Measurements from ENCODE around the gene ADH1C.
"Not testable (repeated sequence)": the region's sequence is repeated elsewhere in the genome, so short reads cannot be mapped to it uniquely, and the experiment has no call there.

ADH1C gene

DNA sequence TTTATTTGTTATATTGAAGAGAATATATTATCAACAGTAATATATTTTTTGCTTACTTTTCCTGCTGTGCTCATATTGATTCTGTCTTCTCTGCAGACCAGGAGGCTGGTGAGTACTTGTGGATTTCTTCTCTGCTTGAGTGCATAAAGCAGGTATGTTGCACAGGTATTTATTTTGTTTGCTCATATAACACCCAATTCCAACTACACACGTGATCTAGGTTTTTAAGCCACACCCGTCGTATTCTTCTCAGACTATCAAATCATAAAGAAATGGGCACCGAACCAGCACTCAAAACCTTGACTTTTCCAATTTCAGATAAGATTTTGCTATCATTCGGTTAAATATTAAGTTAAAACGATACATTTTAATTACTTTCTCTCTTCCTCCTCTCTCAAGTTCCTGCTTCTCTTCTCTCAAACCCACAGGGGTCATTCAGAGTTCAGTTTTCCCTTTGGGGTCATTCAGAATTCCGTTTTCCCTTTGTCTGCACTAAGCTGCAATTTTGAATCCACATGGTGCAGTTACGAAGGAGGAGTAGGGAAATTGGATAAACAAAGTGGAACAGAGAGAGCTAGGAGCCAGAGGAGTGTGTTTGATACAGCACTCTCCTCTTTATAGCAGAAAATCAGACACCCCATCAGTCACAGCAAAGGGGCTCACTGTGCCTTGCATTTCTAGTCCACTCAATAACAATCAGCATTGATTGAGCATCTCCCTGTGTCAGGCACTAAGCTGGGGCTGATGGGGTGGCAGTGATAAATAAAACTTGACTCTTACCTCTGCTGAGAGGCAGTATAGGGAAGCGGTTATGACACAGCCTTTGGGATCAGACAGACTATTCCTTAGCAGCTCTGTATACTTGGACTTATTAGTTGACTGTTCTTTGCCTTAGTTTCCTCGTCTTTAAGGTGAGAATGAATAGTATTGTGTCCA, at the start of gene ADH1C:
TSS of gene ADH1C (minus strand) at position 145 of the 936 bp plus-strand sequence. CDS start at position 74, 71 bp downstream.
- no peak for DNase-seq (ENCODE audit: low read depth in 2 of 2)

DNA sequence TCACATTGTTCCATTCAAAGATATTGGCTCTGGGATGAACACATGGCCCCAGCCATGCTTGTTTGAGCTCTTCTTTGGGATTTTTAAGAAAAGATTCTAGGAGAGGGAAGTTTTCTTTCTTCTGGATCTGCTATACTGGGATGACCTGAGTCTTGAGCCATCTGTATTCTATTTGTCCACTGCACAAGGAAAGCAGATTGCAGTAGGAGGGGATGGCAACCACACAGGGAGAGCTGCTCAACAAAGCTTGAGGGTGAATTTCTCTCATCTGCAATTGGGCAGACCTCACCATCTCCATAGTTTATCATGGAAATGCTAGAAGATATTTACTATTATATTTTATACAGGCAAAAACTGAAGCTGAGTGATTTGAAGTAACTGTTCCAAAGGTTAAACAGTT, 48.3 kb upstream of the ADH1C start:
- DNase-seq (ENCODE audit: low read depth in 2 of 2), result no peak

DNA sequence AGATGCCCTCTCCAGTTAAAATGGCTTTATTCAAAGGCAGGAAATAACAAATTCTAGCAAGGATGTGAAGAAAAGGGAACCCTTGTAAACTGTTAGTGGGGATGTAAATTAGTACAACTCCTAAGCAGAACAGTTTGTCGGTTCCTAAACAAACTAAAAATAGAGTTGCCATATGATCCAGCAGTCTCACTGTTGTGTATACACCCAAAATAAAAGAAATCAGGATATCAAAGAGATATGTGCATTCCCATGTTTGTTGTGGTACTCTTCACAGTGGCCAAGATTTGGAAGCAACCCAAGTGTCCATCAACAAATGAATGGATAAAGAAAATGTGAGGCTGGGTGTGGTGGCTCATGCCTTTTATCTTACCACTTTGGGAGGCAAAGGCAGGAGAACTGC, 46.5 kb upstream of the ADH1C start:
- DNase-seq (ENCODE audit: low read depth in 2 of 2), result no peak

DNA sequence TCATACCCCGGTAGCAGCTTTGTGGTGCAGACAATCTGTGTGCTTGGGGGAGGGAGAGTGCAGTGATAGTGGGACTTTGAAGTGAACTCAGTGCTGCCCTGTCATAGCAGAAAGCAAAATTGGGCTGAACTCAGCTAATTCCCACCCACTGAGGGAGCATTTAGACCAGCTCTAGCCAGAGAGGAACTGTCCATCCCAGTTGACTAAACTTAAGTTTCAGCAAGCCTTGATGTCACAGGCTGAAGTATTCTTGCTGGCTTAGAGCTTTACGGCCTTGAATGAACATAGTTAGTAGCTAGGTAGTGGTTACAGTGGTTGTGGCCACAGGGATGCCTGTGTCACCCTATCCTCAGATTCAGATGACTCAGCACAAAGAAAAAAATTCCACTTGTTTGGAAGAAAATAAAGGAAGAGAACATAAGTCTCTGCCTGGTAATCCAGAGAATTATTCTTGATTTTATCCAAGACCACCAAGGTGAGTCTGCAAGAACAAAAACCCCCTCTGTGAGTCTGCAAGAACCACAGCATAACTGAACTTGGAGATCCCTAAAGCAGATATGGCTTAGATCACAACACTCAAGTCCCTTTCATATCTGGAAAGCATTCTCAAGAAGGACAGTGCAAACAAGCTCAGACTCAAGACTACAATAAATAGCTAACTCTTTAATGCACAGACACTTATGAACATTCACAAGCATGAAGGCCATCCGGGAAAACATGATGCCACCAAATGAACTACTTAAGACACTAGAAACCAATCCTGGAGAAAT, 43.2 kb upstream of the ADH1C start:
- no peak for DNase-seq (ENCODE audit: low read depth in 2 of 2)

DNA sequence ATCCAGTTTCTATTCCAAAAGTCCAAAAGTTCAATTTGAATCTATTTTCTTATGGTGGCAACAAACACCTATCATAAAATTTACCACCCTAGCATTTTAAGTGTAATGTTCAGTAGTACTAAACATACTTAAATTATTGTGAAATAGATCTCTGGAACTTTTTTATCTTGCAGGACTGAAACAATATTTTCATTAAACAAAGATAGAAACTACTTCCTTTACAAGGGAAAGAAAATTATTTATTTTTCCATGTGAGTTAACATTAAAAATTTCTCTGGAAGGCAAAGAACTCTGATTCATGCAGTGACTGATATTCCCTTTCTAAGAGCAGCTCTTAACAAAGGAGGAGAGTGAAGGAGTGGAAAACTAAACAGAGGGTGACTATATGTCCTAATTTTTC, 42.4 kb upstream of the ADH1C start:
- DNase-seq (ENCODE audit: low read depth in 2 of 2), result no peak

DNA sequence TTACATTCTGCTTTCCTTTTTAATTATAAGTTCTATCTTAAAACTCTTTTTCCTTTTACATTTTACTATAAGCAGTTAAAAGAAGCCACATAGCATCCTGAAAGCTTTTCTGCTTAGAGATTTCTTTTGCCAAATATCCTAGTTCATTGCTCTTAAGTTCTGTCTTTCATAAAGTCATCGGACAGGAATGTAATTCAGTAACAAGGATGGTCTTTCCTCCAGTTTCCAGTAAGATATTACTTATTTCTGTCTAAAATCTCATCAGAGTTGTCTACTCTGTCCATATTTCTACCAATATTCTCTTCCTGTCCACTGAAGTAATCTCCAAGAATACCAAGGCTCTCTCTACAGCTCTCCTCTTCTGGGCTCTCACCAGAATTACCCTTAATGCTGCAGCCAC, 37.5 kb upstream of the ADH1C start:
- no peak for DNase-seq (ENCODE audit: low read depth in 2 of 2)

DNA sequence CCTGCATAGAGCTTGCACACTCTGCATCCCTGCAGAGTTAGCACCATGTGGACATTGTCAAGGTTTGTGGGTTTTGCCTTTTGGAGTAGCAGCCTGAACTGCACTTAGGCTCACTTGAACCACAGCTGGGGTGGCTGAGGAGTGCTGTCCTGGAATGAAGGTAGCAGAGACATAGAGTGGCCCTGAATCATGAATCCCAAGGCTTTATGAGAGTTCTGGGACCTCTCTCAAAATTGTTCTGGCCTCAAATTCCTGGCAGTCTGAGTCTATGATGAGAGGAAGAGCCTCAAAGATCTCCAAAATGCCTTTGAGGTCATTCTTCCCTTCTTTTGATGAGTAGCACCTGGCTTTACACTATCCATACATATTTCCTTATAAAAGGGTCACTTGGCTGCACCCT, 37.1 kb upstream of the ADH1C start:
- DNase-seq (ENCODE audit: low read depth in 2 of 2), result no peak

DNA sequence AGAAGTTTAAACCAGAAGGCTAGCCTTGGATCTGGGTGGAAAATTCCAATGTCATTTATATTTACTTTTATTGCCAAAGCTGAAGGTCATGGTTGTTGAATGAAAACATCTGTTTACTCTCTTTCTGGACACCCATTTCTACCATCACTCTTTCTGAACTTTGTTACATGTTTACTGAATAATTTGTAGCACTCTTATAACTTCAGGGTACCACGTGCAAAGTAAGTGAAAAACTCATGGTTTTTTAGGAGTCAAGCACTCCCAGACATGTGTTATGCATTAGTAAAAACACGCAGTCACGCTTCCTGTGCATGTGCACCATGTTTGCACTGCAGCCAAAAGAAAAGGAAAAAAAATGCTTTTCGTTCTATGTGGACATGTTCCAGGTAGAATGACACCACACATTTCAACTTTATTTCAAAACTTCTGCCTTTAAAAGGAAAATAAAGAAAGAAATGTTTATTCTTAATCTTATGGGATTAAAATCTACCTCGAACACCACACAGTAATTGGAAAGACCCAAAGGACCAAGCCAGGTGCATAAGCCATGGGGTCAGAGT, 31.4 kb upstream of the ADH1C start:
- DNase-seq (ENCODE audit: low read depth in 2 of 2), result no peak

DNA sequence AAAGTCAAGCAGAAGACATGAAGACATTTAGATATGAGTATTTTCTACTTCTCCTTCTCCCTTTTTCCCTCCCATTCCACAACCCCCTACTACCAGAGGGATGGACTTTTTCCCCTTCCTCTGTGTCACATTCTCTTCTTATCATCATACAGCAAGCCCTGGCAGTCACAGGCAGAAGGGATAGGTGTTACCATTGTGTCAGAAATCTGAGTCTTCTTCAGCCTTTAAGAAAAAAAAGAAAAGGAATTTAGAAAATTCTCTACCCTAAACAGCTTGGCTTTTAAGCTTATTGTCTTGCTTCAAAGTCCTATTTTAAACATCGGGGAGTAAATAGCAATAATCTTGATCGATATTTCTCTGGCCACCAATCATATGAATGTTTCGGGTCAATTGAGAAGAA, 30.9 kb upstream of the ADH1C start:
- DNase-seq (ENCODE audit: low read depth in 2 of 2), result no peak

DNA sequence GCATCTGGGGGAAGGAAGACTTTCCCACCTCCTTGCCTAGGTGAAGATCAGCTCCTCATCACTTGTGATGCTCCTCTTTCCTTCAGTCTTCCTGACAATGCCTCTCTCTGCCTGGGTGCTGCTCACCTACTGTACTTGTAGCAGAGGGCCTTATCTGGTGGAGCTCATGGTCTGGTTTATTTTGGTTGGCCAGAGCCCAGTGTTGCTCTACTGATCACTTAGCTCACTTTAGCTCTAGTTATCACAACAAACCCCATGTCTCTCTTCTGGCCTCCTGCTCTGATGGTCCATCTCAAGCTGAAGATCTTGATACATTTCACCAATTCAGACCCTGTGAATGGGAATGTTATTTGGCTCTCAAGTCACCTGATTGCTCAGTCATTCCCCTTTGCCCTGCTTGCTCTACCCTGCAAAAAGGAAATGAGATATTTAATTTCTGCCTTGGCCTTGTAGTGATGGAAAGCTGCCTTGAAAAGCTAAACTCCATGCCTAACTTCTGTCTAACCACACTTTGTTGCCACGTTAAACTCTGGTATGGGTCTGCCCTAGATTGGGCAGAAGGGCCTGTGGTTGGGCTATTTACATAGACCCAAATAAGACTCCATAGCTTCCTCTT, 30.3 kb upstream of the ADH1C start:
- DNase-seq (ENCODE audit: low read depth in 2 of 2), result no peak

DNA sequence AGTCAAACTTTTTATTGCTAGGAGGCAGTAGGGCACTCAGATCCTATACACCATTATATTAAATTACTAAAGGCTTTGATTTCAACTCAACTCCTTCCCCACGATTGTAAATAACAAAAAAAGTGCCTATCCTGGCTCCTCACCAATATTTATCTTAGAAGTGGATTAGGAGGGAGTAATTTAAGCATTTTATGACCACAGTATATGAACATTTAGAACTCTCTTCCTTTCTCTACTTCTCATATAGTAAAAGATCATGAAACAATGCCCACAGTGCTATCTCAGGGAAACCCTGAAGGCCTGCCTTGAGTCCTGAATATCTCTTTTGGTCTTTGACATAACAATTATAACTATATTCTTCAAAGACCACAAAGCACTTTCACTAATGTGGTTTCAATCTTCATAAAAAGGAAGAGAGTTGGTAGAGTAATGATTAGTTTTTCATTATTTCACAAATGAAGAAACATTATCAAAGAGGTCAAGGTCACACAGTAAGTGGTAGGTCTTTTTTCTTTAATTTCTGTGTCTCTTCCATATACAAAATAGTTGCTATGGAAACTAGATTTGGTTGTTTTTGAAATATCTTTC, 29.1 kb upstream of the ADH1C start:
- DNase-seq (ENCODE audit: low read depth in 2 of 2), result no peak

DNA sequence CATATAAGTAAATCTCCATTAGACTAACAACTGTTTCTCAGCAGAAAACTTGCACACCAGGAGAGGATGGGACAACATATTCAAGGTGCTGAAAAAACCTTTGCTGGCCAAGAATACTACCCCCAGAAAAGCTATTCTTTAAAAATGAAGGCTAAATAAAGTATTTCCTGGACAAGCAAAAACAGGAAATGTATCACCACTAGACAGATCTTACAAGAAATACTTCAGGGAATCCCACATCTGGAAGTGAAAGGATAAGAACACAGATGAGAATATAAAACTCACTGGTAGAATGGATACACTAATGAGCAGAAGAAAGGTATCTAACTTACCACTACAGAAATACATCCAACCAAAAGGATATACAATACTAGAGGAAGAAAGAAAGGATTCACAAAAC, 27.0 kb upstream of the ADH1C start:
- no peak for DNase-seq (ENCODE audit: low read depth in 2 of 2)

DNA sequence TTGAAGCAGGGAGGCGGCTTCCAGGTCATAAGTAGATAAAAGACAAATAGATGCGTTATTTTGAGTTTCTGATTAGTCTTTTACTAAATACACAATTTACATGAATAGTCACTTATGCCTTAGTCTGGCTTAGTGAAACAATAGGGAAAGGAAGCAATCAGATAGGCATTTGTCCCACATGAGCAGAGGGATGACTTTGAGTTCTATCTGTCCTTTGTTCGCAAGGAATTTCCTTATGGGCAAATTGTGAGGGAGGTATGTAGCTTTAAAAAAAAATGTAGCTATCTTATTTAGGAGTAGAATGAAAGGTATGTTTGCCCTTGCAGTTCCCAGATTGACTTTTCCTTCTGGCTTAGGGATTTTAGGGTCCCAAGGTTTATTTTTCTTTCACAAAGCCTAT, 26.3 kb upstream of the ADH1C start:
- DNase-seq (ENCODE audit: low read depth in 2 of 2), result no peak

DNA sequence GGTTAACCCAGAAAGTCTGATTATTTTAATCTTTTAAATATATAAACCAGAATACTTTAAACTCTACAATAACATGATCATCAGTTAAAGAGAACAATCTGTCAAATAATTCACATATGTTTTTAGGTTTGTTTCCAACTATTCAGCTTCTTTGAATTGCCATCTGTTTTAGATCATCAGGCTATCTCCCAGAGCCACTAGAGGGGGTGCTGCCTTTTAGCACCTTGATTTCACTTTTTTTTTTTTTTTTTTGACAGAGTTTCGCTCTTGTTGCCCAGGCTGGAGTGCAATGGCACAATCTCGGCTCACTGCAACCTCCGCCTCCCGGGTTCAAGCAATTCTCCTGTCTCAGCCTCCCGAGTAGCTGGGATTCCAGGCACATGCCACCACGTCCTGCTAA, 24.8 kb upstream of the ADH1C start:
- DNase-seq (ENCODE audit: low read depth in 2 of 2), result not testable (repeated sequence)

DNA sequence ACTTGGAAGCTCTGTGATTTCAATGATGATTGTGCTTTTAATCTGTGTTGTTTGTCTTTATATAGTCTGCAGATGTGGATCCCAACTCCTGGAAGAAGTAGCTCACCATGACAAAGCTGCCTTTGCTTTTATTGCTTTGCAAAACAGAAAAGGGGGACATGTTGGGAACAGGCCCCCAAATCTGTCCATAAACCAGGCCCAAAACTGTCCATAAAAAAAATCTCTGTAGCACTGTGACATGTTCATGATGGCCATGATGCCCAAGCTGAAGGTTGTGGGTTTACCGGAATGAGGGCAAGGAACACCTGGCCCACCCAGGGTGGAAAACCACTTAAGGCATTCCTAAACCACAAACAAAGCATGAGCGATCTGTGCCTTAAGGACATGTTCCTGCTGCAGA, 19.9 kb upstream of the ADH1C start:
- not testable (repeated sequence) for DNase-seq (ENCODE audit: low read depth in 2 of 2)

DNA sequence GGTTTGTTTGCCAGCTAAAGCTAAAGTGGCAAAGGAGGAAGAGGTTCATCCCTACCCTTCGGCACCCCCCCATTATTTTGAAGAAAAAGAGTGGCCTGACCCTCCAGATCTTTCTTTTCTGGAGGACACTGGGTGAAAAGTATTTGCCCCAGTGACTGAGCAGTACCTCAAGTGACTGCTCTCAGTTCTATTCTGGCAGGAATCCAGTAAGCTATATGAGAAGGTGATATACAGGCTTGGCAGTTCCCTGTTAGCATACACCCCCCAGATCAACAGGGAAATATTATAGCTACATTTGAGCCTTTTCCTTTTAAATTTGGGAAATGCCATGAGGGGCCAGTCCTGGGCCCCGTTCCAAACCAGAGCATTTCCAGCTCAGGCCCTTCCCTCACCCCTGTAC, 15.3 kb upstream of the ADH1C start:
- not testable (repeated sequence) for DNase-seq (ENCODE audit: low read depth in 2 of 2)

DNA sequence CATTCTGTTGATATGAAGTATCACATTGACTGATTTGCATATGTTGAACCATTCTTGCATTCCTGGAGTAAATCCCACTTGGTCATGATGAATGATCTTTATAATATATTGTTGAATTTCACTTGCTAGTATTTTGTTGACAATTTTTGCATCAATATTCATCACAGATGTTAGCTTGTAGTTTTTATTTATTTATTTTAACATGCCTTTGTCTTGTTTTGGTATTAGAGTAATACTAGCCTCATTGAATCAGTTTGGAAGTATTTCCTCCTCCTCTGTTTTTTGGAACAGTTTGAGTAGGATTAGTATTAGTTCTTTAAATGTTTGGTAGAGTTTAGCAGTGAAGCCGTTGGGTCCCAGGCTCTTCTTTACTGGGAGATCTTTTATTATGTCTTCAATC, 13.9 kb upstream of the ADH1C start:
- DNase-seq (ENCODE audit: low read depth in 2 of 2), result no peak

DNA sequence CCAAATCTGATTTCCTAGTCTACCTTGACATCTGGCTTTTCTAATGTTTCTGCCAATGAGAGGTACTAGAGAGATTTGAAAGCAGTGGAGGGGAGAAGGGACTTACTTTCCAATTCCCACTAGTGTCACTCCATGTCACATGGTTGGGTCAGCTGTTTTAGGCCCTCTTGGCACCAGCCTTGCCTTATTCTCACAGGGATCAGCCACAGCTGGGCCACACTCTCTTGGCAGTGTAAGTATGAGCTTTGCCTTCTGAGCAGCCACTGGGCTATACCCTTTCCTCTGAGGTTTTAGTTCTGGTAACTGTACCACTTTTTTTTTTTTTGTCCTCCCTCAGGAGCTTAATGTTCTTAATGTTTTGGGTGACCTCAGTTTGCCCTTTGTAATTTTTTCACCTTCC, 10.2 kb upstream of the ADH1C start:
- DNase-seq (ENCODE audit: low read depth in 2 of 2), result no peak

DNA sequence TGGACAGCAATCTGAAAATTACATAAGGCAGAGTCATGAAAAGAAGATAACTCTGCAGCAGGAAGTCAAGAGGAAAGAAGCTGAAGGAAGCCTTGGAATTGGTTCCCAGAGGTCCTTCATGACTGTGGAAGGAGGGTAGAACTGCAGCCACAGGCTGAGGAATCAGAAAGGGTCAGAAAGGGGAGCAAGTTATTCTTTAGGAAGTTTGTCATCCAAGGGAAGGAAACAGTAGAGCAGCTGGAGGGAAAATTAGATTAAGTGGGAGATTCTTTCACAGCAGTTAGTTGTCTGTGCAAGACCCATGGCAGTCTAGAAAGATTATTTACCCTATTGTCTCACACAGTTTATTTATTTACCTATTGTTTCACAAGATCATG, 9.3 kb upstream of the ADH1C start:
- DNase-seq (ENCODE audit: low read depth in 2 of 2), result no peak

DNA sequence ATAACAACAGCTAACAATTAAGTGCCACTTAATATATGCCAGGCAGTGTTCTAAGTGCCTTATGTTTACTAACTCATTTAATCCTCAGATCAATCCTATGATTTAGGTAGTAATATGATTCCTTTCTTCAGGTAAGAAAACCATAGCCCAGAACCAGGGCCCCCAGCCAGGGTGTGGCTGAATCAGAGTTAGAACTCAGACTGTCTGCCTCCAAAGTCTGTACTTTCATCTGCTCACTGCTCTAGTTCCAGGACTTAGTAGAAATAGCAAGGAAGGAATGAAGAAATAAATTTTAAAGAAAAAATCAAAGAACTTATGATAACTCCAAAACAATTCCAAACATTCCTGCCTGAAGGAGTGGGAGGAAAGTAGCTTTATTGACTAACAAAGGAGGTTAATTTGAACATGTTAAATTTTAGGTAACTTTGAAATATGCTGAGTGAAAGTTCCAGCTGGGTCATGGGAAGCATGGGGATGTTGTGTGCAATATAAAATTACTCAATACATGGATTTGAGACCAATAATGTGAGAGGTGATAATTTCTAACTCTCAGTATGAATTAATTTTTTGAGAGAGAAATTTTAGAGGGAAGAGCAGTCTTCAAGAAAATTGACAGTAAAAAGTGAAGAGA, 8.8 kb upstream of the ADH1C start:
- DNase-seq (ENCODE audit: low read depth in 2 of 2), result no peak

DNA sequence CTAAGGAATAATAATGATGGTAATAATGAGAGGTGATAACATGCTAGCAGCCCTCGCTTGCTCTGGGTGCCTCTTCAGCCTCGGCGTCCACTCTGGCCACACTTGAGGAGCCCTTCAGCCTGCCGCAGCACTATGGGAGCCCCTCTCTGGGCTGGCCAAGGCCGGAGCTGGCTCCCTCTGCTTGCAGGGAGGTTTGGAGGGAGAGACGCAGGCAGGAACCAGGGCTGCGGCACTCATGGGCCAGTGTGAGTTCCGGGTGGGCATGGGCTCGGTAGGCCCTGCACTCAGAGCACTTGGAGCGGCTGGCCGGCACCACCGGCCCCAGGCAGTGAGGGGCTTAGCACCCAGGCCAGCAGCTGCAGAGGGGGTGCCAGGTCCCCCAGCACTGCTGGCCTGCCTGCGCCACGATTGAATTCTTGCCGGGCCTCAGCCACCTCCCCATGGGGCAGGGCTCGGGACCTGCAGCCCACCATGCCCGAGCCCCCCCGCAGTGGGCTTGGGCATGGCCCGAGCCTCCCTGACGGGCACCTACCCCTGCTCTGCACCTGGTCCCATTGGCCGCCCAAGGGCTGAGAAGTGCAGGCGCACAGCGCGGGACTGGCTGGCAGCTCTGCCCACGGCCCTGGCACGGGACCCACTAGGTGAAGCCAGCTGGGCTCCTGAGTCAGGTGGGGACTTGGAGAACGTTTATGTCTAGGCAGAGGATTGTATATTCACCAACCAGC, 7.1 kb upstream of the ADH1C start:
- no peak for DNase-seq (ENCODE audit: low read depth in 2 of 2)
